ENCODE measurements around the gene NIT2. TPM values are rescaled to one million over a fixed set of nuclear protein-coding genes. Genes with fewer than 3 reads are reported as not detected.

Gene NIT2
- total and polyA plus RNA-seq, 2 of the 4 experiments (the other 2 are of a cell fraction) = 12.4 to 27.1 TPM

DNA sequence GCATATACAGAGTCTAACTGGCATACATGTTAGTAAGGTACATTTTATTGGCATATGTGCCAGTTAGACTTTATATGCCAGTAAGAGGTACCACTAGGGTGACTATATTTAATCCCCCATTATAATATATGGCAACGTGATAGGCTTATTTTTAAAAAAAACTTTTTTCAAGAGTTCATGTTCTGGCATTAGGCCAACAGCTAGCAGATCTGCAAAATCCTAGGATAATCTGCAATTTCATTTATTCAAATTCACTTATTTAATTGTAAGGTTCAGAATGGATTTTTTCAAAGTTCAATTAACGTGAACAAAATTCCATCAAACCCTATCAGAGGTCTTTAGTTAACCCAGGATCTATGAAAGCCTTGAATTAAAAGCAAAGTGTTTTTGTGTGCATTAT lies 31.9 kb downstream of the NIT2 start:
- dilution Hi-C loops (cut with HindIII; ENCODE audit: low sequenced_read_pairs, unreplicated experiment) (no loop called here), intact Hi-C loops (cut with micrococcal nuclease) (no loop called here), in situ Hi-C loops (cut with MboI; ENCODE audit: low sequenced_read_pairs) (no loop called here)
- no peak for ATAC-seq (ENCODE audit: low read depth)
- Histone ChIP-seq H4K91ac (ENCODE audit: insufficient read depth, low read depth, low read length) (no peak overlapping the region), H3K27ac (ENCODE audit: insufficient read depth, low read length) (no peak overlapping the region), H3K9me3 (ENCODE audit: control insufficient read depth, insufficient read depth, low read length) (peaks cover 4% of the 10 kb centered on the region), H3K4ac (ENCODE audit: low read depth, low read length) (no peak overlapping the region), H2BK120ac (ENCODE audit: low read depth, low read length) (no peak overlapping the region), H4K20me1 (ENCODE audit: insufficient read depth, low read length) (0 out of 2 replicates have a peak, but pooled peaks cover 4% of the 10 kb centered on the region), H2BK20ac (ENCODE audit: low read depth, low read length) (no peak overlapping the region), H3K36me3 (ENCODE audit: control insufficient read depth, insufficient read depth, low read length) (peaks cover 33% of the 10 kb centered on the region), H2AK9ac (replicated peaks; ENCODE audit: low read depth, low read length, poor library complexity) (no peak overlapping the region), H4K8ac (ENCODE audit: low read depth in 2 of 2, low read length in 2 of 2) (no peak overlapping the region), H3K4me3 (ENCODE audit: insufficient read depth, low read depth, low read length) (no peak overlapping the region), H2BK15ac (ENCODE audit: low read depth, low read length) (no peak overlapping the region), H3K23ac (ENCODE audit: low read depth, low read length) (no peak overlapping the region), H3K4me2 (ENCODE audit: low read depth, low read length) (no peak overlapping the region), H3K27me3 (ENCODE audit: control insufficient read depth, insufficient read depth, low read length) (no peaks in the 10 kb centered on the region), H3K14ac (replicated peaks; ENCODE audit: low read depth, low read length) (no peak overlapping the region), H3K79me1 (ENCODE audit: low read depth in 1 of 2, low read length in 2 of 2) (peaks cover 4 to 5% of the 10 kb centered on the region in 2 experiments; a peak in 3 of 4 replicates), H3K9ac (ENCODE audit: low read depth, low read length) (no peak overlapping the region), H2BK5ac (ENCODE audit: low read depth, low read length, poor library complexity, severe bottlenecking) (no peak overlapping the region), H2AK5ac (ENCODE audit: low read depth, low read length) (no peak overlapping the region), H3K9me1 (ENCODE audit: insufficient read depth, low read length) (peaks cover 3% of the 10 kb centered on the region; the same call in 1 of the 2 replicates), H3K56ac (ENCODE audit: extremely low read depth, insufficient read depth, low read length) (no peak overlapping the region), H3K4me1 (ENCODE audit: control insufficient read depth, insufficient read depth, low read length) (no peaks in the 10 kb centered on the region), H3K18ac (ENCODE audit: low read depth, low read length) (no peak overlapping the region), H2AFZ (replicated peaks; ENCODE audit: low read length, poor library complexity) (no peak overlapping the region), H4K5ac (ENCODE audit: low read depth, low read length) (no peak overlapping the region)
- no peak for DNase-seq
- CTCF ChIA-PET = no interaction called here
- no CpG with 5 or more reads among the region's 2 CpGs for WGBS, 2 experiments (ENCODE audit: extremely low coverage in 2 of 2, insufficient read length in 1 of 2)
- no TSS peak for BruUV-seq (replicated peaks)
- POLR2A ChIA-PET (ENCODE audit: unreplicated experiment) = no interaction called here
- TF ChIP-seq RCOR1 (IDR thresholded peaks at IDR 0.05; ENCODE audit: insufficient replicate concordance, low read length) = no peak
- no peak for TF ChIP-seq CEBPB (IDR thresholded peaks at IDR 0.05; ENCODE audit: low read depth, low read length)
- TF ChIP-seq SMC3 (IDR thresholded peaks at IDR 0.05; ENCODE audit: low read depth, low read length) = no peak
- no peak for TF ChIP-seq MXI1 (IDR thresholded peaks at IDR 0.05; ENCODE audit: borderline replicate concordance, low read depth, low read length)
- no peak for TF ChIP-seq MAZ (IDR thresholded peaks at IDR 0.05; ENCODE audit: borderline replicate concordance, low read depth, low read length)
- TF ChIP-seq NFE2L2 (IDR thresholded peaks at IDR 0.05; ENCODE audit: low read depth, low read length) = no peak
- TF ChIP-seq CHD1 (IDR thresholded peaks at IDR 0.05; ENCODE audit: low read depth, low read length) = no peak
- no peak for TF ChIP-seq RFX5 (IDR thresholded peaks at IDR 0.05; ENCODE audit: low read depth, low read length)
- no peak for TF ChIP-seq CTCF (conservative IDR thresholded peaks at IDR 0.05; ENCODE audit: low read depth, low read length)
- TF ChIP-seq RAD21 (IDR thresholded peaks at IDR 0.05; ENCODE audit: low read length) = no peak
- TF ChIP-seq, protein P1, sequence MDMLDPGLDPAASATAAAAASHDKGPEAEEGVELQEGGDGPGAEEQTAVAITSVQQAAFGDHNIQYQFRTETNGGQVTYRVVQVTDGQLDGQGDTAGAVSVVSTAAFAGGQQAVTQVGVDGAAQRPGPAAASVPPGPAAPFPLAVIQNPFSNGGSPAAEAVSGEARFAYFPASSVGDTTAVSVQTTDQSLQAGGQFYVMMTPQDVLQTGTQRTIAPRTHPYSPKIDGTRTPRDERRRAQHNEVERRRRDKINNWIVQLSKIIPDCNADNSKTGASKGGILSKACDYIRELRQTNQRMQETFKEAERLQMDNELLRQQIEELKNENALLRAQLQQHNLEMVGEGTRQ (IDR thresholded peaks at IDR 0.05; ENCODE audit: low read depth, low read length) = no peak
- TF ChIP-seq, protein P2, sequence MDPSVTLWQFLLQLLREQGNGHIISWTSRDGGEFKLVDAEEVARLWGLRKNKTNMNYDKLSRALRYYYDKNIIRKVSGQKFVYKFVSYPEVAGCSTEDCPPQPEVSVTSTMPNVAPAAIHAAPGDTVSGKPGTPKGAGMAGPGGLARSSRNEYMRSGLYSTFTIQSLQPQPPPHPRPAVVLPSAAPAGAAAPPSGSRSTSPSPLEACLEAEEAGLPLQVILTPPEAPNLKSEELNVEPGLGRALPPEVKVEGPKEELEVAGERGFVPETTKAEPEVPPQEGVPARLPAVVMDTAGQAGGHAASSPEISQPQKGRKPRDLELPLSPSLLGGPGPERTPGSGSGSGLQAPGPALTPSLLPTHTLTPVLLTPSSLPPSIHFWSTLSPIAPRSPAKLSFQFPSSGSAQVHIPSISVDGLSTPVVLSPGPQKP (IDR thresholded peaks at IDR 0.05; ENCODE audit: borderline replicate concordance, low read depth, low read length) = no peak
- no peak for TF ChIP-seq BHLHE40 (IDR thresholded peaks at IDR 0.05; ENCODE audit: low read depth, low read length)
- TF ChIP-seq POLR2A (IDR thresholded peaks at IDR 0.05; ENCODE audit: low read depth, low read length) = no peak
- no peak for TF ChIP-seq MAFK (IDR thresholded peaks at IDR 0.05; ENCODE audit: low read depth, low read length)
- TF ChIP-seq FOS (IDR thresholded peaks at IDR 0.05; ENCODE audit: low read depth, low read length) = no peak
